Endodermal cell (in vitro differentiated cells): ENCODE results near the gene INPP4A. TPM values are rescaled to one million over a fixed set of nuclear protein-coding genes. Genes with fewer than 3 reads are reported as not detected.

Experiments
- DNase-seq: peaks from one replicate; pipeline ENCODE4 v3.0.0-alpha.2; 2017
- H3K27ac ChIP-seq: 2 replicates; pipeline ENCODE4 v1.5.1; 2013; ENCODE audit warnings: mild to moderate bottlenecking, low read depth, low read length, moderate library complexity
- H3K27me3 ChIP-seq: 2 replicates; pipeline ENCODE4 v1.6.1; 2013; ENCODE audit warnings: mild to moderate bottlenecking, low read length, moderate library complexity; ENCODE audit not compliant: insufficient read depth, control insufficient read depth, poor library complexity, severe bottlenecking
- H3K36me3 ChIP-seq: 2 replicates; pipeline ENCODE4 v1.7.0; 2013; ENCODE audit warnings: mild to moderate bottlenecking, low read length, moderate library complexity; ENCODE audit not compliant: control insufficient read depth, insufficient read depth
- H3K4me1 ChIP-seq: one replicate; pipeline ENCODE4 v1.7.0; 2013; ENCODE audit warnings: low read length; ENCODE audit not compliant: control insufficient read depth, insufficient read depth
- H3K4me3 ChIP-seq: 2 replicates; pipeline ENCODE4 v1.5.1; 2013; ENCODE audit warnings: mild to moderate bottlenecking, low read length, moderate library complexity
- H3K9ac ChIP-seq: 2 replicates; pipeline ENCODE4 v1.6.1; 2013; ENCODE audit warnings: mild to moderate bottlenecking, low read length, moderate library complexity; ENCODE audit not compliant: poor library complexity, severe bottlenecking; ENCODE audit errors: extremely low read depth
- H3K9me3 ChIP-seq: 2 replicates; pipeline ENCODE4 v1.6.1; 2013; ENCODE audit warnings: mild to moderate bottlenecking, low read length, moderate library complexity; ENCODE audit not compliant: control insufficient read depth
- H3K27ac Mint-ChIP-seq: 2 replicates; pipeline ENCODE4 v1.8.0; 2020; ENCODE audit warnings: mixed read lengths
- H3K27me3 Mint-ChIP-seq: 2 replicates; pipeline ENCODE4 v1.8.0; 2021; ENCODE audit warnings: mild to moderate bottlenecking, mixed read lengths; ENCODE audit not compliant: insufficient read depth
- H3K36me3 Mint-ChIP-seq: 2 replicates; pipeline ENCODE4 v1.8.0; 2020; ENCODE audit warnings: low read depth, mixed read lengths
- H3K4me1 Mint-ChIP-seq: 2 replicates; pipeline ENCODE4 v1.8.0; 2020; ENCODE audit warnings: mixed read lengths
- H3K4me3 Mint-ChIP-seq: 2 replicates; pipeline ENCODE4 v1.8.0; 2020; ENCODE audit warnings: mild to moderate bottlenecking, moderate library complexity, mixed read lengths
- H3K9me3 Mint-ChIP-seq: 2 replicates; pipeline ENCODE4 v1.8.0; 2020; ENCODE audit warnings: mild to moderate bottlenecking, mixed read lengths
- CTCF ChIP-seq: fragments of 200-600 bp; sonication (generic); conservative IDR thresholded peaks from 2 replicates; pipeline ENCODE4 v1.5.0; 2021; ENCODE audit warnings: antibody characterized with exemption, mild to moderate bottlenecking
- WGBS, 2 experiments: methylation state at CpG; one replicate each; pipeline versions ENCODE4 v1.1.5 to v1.1.7; 2013; ENCODE audit warnings: missing lambda C conversion rate in 2 of 2, mixed read lengths in 1 of 2; ENCODE audit not compliant: insufficient coverage in 1 of 2, insufficient read length in 1 of 2; 5-methylcytosine and 5-hydroxymethylcytosine counted together
- total RNA-seq, 2 donors: library from RNA; stranded (reverse); fragmentation: NEBNext Ultra II Directional in 1 of 2; extraction: Animal tissue kit (Norgen Biotek cat#: 25700) in 1 of 2; gene quantifications; 2 replicates in 1 of 2; 3 replicates in 1 of 2; pipeline ENCODE4 v1.2.1, GENCODE V29; 2021

INPP4A gene
- total RNA-seq, 2 donors from 2014 or later = 84.9 to 94.2 TPM

GRCh38 chr2:98552499-98553179, 108.0 kb downstream of the INPP4A start:
- peaks cover 77% of the 10 kb centered on the region for H3K36me3 Mint-ChIP-seq
- H3K27me3 ChIP-seq = no peaks in the 10 kb centered on the region
- no peak for DNase-seq
- H3K4me3 Mint-ChIP-seq = no peak overlapping the region
- H3K9me3 ChIP-seq = no peaks in the 10 kb centered on the region
- 95% methylated on average over 4 to 7 of the region's 7 CpGs for WGBS, 2 experiments
- H3K27me3 Mint-ChIP-seq = no peaks in the 10 kb centered on the region
- H3K36me3 ChIP-seq = peaks cover 98% of the 10 kb centered on the region
- no peak for TF ChIP-seq CTCF
- H3K9ac ChIP-seq = no peak overlapping the region
- H3K4me1 ChIP-seq = no peaks in the 10 kb centered on the region
- H3K27ac Mint-ChIP-seq = no peak overlapping the region
- no peaks in the 10 kb centered on the region for H3K4me1 Mint-ChIP-seq
- H3K4me3 ChIP-seq = no peak overlapping the region
- no peaks in the 10 kb centered on the region for H3K9me3 Mint-ChIP-seq
- no peak overlapping the region for H3K27ac ChIP-seq

GRCh38 chr2:98554116-98554861, 109.6 kb downstream of the INPP4A start:
- H3K27me3 ChIP-seq = no peaks in the 10 kb centered on the region
- H3K4me1 Mint-ChIP-seq = no peaks in the 10 kb centered on the region
- H3K9ac ChIP-seq = no peak overlapping the region
- H3K4me3 Mint-ChIP-seq = no peak overlapping the region
- 95 to 96% methylated on average over 8 to 10 of the region's 10 CpGs for WGBS, 2 experiments
- no peaks in the 10 kb centered on the region for H3K4me1 ChIP-seq
- H3K4me3 ChIP-seq = no peak overlapping the region
- H3K27ac Mint-ChIP-seq = no peak overlapping the region
- H3K9me3 Mint-ChIP-seq = no peaks in the 10 kb centered on the region
- no peak overlapping the region for H3K27ac ChIP-seq
- peaks cover 81% of the 10 kb centered on the region for H3K36me3 Mint-ChIP-seq
- peaks cover 99% of the 10 kb centered on the region for H3K36me3 ChIP-seq
- no peaks in the 10 kb centered on the region for H3K9me3 ChIP-seq
- DNase-seq = no peak
- no peaks in the 10 kb centered on the region for H3K27me3 Mint-ChIP-seq
- TF ChIP-seq CTCF = no peak

GRCh38 chr2:98555696-98556095, 111.0 kb downstream of the INPP4A start:
- WGBS, 2 experiments = 97 to 100% methylated on average over 6 to 8 of the region's 8 CpGs
- no peaks in the 10 kb centered on the region for H3K4me1 Mint-ChIP-seq
- Histone ChIP-seq H3K4me1 (no peaks in the 10 kb centered on the region), H3K9ac (no peak overlapping the region), H3K27ac (no peak overlapping the region), H3K36me3 (peaks cover 99% of the 10 kb centered on the region), H3K9me3 (no peaks in the 10 kb centered on the region), H3K27me3 (no peaks in the 10 kb centered on the region), H3K4me3 (no peak overlapping the region)
- peaks cover 85% of the 10 kb centered on the region for H3K36me3 Mint-ChIP-seq
- H3K27me3 Mint-ChIP-seq = no peaks in the 10 kb centered on the region
- H3K4me3 Mint-ChIP-seq = no peak overlapping the region
- no peak for TF ChIP-seq CTCF
- no peak overlapping the region for H3K27ac Mint-ChIP-seq
- DNase-seq = no peak
- H3K9me3 Mint-ChIP-seq = no peaks in the 10 kb centered on the region
